ENCODE data around the gene HES3.
A peak's percentile ranks its signal among the peaks of the same experiment; 100 is the strongest.
"Not testable (repeated sequence)": the region's sequence is repeated elsewhere in the genome, so short reads cannot be mapped to it uniquely, and the experiment has no call there.

HES3 gene

GRCh38 chr1:6243993-6244392 lies at the start of gene HES3:
Gene HES3 (plus strand): TSS chr1:6244179. CDS start chr1:6244366, 187 bp downstream.
- DNase-seq, result no peak

- no peak for DNase-seq
Observed at GRCh38 chr1:6197746-6198427, 46.1 kb upstream of the HES3 start.

DNA sequence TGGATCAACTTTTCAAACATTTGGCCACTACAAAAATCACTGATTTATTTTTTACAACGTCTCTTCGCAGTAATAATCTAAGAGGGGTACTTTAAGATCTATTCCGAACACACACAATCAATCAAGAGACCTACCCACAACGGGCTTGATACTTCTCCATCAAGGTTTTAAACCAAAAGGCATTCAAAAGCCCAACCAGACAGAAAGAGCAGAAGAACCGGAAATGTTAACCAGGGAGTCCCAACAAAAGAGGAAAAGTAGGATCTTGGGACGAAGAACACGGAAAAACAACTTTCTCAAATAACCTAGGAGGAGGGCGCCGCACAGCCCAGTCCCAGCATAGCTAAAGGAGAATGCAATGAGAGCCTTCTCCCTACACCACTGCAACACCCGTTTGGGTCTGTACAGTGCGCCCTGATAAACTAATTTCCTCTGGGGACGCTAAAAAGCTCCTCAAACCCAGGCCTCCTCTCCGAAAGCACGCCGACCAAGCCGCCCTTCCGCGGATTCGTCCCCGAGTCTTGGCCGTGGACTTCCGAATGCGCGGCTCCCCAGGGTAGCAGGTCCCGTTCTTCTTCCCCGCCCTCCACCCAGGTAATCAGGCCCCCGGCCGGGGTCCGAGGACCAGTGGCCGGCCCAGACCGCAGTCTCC lies 45.2 kb upstream of the HES3 start:
- no peak for DNase-seq

DNA sequence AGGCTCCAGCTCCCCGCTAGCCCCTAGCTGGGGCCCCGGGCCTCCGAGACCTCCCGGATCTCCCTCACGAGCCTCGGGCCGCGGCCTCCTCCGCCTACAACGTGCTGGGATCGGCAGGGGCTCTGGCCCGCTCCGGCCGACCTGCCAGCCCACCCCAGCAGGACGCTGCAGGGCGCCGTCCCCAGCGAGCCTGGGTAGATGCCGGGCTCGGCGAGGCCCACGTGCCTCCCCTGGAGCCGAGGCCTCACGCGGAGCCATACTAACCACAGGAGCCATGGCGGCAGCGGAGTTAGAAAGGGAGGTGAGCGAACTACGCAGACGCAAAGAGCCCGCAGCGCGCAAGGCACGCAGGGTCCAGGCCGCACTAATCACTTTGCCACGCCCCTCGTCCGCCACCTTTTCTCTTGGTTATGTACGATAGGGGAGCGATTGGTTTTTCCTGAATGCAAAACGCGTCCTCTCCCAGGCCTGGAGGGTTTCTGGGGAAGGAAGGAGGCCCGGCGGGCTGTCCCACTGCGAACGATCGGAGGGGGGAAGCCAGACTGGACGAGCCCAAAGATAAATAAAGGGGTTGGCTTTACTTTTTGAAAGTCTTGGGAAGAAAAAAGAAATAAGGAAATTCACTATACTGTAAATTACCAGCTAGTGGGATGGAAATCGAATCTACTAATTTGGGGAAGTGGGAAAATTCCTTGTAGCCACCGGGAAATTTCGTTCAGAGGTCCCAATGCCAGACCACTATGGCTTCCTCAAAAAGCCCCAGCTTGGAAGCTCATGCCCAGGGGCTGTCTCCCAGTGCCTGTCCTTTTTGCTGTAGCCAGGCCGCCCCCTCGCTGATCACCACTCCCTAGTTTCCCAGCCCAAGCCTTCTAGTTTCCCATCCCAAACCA lies 44.4 kb upstream of the HES3 start, which contains the start of gene RPL22:
RPL22 (minus strand) TSS at position 298 of the 890 bp plus-strand sequence; CDS start at position 276, 22 bp downstream.
- DNase-seq, result peak; percentile 97 to 98

DNA sequence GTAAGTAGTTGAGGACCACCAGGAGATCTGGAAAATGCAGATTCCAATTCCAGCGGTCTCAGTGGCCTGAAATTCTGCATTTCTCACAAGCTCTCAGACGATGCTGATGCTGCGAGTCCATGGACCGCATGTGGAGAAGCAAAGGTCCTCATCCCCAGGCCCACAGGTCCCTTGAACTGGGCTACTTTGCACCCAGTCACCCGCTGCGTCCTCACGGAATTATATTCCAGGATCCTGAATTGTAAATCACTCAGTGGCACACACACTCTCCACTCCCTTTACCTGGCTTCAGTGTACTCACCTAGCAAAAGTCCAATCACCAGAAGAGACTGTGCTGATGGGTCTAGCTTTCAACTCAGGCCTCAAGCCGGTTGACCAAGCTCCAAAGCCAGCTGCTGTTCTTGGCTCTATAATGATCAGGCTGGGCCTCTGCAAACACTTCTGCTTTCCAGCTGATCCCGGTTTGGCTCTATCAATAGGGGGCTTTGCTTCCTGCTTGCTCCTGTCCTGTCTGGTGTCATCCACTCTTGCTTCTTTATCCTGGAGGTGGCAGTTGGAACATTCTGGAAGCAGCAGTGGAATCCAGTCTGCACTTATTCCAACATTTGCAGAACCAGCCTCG lies 43.7 kb upstream of the HES3 start:
- no peak for DNase-seq

DNA sequence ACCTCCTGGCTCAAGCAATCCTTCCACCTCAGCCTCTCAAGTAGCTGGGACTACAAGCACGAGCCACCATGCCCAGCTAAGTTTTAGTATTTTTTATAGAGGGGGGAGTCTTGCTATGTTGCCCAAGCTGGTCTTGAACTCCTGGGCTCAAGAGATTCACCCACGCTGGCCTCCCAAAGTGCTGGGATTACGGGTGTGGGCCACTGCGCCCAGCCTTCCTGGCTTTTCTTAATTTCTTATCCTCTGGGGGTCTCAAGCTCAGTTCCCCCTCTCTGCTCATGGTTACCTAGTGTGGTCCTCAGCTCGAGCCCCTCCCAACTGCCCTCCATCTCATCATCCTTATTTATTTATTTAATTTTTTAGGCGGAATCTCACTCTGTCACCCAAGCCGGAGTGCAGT lies 41.7 kb upstream of the HES3 start:
- DNase-seq, result no peak

DNA sequence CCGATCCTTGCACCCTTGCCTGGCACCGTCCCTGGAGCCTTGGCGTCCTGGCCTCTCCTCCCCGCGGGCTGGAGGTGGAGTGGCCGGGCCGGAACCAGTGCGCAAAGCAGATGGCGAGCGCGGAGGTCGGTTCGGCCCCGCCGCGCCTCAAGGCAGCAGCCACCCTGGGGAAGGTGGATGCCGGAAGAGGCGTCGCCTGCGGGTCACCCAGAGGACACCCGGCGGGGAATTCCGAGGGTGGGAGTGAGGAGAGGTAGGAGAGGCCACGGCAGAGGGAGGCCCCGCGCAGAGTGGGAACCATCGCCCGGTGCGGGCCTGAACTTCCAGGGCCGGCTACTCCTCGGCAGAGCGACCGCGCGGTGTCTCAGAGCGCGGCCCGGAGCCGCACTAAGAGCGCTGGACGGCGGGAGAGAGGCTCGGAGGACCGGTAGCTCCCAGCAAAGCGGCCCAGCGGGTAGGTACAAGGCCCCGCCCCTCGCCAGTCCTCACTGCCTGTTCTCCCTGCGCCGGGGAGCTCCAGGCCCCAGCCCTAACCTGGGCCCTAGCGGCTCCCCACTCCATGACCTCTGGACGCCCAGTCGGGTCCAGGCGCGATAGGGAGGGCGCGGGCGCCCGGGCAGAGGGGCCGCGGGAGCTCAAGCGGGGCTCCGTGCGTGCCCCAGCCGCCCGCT lies 38.0 kb upstream of the HES3 start, which contains the start of gene RNF207:
RNF207 (plus strand) TSS at position 271 of the 671 bp plus-strand sequence. CDS start 417 bp downstream, outside the sequence.
- DNase-seq, result peak; percentile 23 to 68

DNA sequence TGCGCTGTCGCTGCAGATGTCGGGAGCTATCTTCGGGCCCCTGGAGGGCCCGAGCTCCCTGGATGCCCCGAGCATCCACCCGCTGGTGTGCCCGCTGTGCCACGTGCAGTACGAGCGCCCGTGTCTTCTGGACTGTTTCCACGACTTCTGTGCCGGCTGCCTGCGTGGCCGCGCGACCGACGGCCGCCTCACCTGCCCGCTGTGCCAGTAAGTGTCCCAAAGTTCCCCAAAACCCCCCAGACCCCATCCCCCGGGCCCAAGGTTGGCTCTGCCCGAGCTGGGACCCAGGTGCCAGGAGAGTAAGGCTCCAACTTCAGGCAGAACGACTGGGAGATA lies 37.5 kb upstream of the HES3 start:
- no peak for DNase-seq

DNA sequence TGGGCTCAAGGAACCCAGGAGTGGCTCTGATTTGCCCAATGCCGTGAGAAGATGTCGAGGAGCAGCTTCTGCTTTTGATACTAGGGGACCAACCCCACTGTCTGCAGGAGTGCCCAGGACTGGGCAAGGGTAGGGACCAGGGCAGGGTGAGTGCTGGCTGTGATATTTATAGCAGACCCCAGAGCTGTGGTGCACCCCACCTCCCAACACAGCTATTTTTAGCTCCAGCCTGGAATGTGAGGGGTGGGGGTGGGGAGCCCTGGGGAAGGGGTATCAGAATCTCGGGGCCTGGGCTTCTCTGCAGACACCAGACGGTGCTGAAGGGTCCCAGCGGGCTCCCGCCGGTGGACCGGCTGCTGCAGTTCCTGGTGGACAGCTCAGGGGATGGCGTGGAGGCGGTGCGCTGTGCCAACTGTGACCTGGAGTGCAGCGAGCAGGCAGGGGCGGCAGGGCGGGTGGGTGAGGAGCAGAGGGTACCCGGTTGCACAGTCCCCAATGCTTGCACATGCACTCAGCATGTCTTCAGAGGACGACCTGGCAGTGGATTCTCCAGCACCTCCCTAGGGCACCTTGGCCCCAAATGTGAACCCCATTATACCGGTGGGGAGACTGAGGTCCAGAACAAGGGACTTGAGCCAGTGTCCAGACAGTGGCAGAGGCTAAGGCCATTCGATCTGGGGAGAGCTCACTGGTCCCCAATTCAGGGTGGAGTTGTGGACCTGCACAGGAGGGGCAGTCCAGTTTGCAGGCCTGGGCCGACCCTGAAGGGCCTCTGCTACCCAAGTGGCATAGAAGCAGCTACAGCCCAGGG lies 36.7 kb upstream of the HES3 start:
- DNase-seq, result no peak

- no peak for DNase-seq
Observed at GRCh38 chr1:6207921-6208320, 36.1 kb upstream of the HES3 start.

DNA sequence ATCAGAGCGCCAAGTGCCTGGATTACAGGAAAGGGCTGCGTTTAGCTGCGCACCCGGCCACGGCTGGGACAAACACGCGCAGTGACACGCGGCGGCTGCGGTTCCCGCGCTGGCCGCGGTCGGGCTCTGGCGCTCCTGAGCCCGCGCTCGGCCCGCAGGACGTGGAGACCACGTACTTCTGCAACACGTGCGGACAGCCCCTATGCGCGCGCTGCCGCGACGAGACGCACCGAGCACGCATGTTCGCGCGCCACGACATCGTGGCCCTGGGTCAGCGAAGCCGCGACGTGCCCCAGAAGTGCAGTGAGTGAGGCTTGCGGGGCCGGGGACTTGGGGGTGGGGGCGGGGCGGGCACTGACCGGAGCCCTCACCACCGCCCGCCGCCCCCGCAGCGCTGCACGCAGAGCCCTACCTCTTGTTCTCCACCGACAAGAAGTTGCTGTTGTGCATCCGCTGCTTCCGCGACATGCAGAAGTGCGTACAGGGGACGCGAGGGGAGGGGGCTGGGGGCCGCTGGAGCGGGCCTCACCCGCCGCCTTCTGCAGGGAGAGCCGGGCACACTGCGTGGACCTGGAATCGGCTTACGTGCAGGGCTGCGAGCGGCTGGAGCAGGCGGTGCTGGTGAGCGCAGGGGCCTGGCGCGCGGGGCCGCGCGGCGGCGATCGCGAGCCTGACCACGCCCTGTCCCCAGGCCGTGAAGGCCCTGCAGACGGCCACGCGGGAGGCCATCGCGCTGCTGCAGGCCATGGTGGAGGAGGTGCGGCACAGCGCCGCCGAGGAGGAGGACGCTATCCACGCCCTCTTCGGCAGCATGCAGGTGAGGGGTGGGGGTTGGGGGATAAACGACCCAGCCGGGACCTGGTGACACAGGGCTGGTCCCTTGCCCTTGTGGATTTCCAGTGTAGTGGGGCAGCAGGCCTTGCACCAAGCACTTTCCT lies 35.0 kb upstream of the HES3 start:
- peak; percentile 18 to 27 for DNase-seq

- no peak for DNase-seq
Observed at GRCh38 chr1:6209661-6210580, 34.1 kb upstream of the HES3 start.

GRCh38 chr1:6210591-6211355 lies 33.2 kb upstream of the HES3 start:
- no peak for DNase-seq

DNA sequence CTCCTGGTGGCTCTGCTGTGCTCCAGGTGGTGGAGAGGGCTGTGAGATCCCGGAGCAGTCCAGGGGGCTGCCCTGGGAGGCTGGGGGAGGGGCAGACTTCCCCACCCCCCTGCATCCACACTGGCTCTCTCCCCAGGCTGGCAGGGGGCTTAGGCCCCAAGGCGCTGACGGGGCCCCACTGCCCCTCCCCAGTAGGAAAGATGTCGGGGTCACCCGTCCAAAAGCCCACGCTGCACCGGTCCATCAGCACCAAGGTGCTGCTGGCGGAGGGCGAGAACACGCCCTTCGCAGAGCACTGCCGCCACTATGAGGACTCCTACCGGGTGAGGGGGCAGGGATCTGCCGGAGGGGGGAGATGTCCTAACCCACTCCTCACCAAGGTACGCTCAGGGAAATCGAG lies 32.2 kb upstream of the HES3 start:
- DNase-seq, result no peak

- DNase-seq, result no peak
Observed at GRCh38 chr1:6212193-6212959, 31.6 kb upstream of the HES3 start.

GRCh38 chr1:6218375-6219164 lies 25.4 kb upstream of the HES3 start:
- DNase-seq, result no peak

DNA sequence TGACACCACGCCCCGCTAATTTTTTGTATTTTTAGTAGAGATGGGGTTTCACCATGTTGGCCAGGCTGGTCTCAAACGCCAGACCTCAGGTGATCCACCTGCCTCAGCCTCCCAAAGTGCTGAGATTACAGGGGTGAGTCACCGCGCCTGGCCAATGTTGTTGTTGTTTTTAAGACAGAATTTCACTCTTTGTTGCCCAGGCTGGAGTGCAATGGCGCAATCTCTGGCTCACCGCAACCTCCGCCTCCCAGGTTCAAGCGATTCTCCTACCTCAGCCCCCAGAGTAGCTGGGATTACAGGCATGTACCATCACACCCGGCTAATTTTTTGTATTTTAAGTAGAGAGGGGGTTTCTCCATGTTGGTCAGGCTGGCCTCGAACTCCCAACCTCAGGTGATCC lies 24.3 kb upstream of the HES3 start:
- not testable (repeated sequence) for DNase-seq

All from CD4-positive, alpha-beta T cell treated with Interferon alpha-2 for 1 hour (primary cell).